Measurements from ENCODE around the gene ULK1.

The ULK1 gene

DNA sequence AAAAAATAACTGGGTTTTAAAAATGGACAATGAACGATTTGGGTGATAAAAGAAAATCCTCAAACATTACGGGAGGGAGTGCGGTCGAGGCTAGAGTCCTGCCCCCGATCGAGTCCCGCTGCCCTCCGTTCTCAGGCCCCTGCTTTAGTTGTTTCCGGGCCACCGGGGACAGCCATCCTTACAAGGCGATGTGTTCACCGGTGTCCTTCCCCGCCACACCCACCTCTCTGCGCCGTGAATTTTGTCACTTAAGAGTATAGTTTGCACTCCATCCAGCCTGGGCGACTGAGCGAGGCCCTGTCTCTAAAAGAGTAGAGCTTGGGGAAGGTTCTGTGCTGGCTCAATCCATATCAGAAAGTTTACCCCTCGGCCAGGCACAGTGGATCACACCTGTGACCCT, 2.9 kb downstream of the ULK1 start:
- H3K36me3 ChIP-seq (replicated peaks): peaks cover 2% of the 10 kb centered on the region
- TF ChIP-seq, protein P1, sequence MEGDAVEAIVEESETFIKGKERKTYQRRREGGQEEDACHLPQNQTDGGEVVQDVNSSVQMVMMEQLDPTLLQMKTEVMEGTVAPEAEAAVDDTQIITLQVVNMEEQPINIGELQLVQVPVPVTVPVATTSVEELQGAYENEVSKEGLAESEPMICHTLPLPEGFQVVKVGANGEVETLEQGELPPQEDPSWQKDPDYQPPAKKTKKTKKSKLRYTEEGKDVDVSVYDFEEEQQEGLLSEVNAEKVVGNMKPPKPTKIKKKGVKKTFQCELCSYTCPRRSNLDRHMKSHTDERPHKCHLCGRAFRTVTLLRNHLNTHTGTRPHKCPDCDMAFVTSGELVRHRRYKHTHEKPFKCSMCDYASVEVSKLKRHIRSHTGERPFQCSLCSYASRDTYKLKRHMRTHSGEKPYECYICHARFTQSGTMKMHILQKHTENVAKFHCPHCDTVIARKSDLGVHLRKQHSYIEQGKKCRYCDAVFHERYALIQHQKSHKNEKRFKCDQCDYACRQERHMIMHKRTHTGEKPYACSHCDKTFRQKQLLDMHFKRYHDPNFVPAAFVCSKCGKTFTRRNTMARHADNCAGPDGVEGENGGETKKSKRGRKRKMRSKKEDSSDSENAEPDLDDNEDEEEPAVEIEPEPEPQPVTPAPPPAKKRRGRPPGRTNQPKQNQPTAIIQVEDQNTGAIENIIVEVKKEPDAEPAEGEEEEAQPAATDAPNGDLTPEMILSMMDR (IDR thresholded peaks at IDR 0.05; ENCODE audit: low read depth, low read length, missing control alignments): no peak
- in situ Hi-C loops (cut with HindIII; ENCODE audit: low pct_ligation_motif_present, low sequenced_read_pairs): no loop called here
- no peak overlapping the region for H3K27ac ChIP-seq
- no peak for DNase-seq
- no peak overlapping the region for H3K4me3 ChIP-seq (ENCODE audit: low read depth, low read length)
- no peaks in the 10 kb centered on the region for H3K27me3 ChIP-seq (replicated peaks)

DNA sequence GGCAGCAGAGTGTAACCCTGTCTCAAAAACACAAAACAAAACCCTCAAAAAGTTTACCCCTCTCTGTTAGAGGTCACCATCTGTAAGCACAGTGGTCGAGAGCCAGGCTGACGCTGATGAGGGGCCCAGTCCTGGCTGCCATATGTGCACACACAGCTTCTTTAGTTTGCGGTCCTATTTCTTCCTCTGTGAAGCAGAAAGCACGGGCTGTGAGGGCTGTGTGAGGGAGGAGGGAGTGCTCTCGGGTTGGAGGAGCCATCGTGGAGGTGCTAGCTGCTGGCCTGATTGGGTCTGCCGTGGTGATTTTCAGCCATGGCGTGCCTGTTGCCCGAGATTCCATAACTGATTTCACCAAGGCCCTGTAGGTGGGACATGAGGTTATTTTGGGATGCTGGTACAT, 3.5 kb downstream of the ULK1 start:
- H3K36me3 ChIP-seq (replicated peaks): peaks cover 2% of the 10 kb centered on the region
- TF ChIP-seq, protein P1 (IDR thresholded peaks at IDR 0.05; ENCODE audit: low read depth, low read length, missing control alignments): no peak
- H3K4me3 ChIP-seq (ENCODE audit: low read depth, low read length): no peak overlapping the region
- no peak overlapping the region for H3K27ac ChIP-seq
- in situ Hi-C loops (cut with HindIII; ENCODE audit: low pct_ligation_motif_present, low sequenced_read_pairs): no loop called here
- no peak for DNase-seq
- no peaks in the 10 kb centered on the region for H3K27me3 ChIP-seq (replicated peaks)

DNA sequence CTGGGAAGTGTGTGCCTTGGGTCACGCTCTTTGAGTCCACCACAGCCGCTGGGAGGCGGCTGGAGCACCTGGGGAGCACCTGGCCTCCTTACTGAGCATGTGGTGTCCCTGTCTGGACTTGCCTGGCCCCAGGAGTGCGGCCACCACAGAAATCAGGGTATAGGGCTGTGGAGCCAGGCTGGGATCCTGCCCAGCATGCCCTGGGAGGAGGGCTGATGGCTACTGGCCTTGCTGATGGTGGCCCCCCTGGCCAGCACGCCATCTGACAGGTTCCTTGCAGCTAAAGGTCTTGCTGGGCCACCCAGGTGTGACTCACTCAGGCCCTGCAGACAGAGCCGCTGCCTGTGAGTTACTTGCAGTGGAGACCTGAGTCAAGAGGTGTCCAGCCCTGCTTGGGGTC, 6.0 kb downstream of the ULK1 start:
- TF ChIP-seq, protein P1 (IDR thresholded peaks at IDR 0.05; ENCODE audit: low read depth, low read length, missing control alignments): no peak
- DNase-seq: no peak
- H3K36me3 ChIP-seq (replicated peaks): peaks cover 2% of the 10 kb centered on the region
- no peaks in the 10 kb centered on the region for H3K27me3 ChIP-seq (replicated peaks)
- H3K4me3 ChIP-seq (ENCODE audit: low read depth, low read length): no peak overlapping the region
- H3K27ac ChIP-seq: no peak overlapping the region
- in situ Hi-C loops (cut with HindIII; ENCODE audit: low pct_ligation_motif_present, low sequenced_read_pairs): no loop called here

DNA sequence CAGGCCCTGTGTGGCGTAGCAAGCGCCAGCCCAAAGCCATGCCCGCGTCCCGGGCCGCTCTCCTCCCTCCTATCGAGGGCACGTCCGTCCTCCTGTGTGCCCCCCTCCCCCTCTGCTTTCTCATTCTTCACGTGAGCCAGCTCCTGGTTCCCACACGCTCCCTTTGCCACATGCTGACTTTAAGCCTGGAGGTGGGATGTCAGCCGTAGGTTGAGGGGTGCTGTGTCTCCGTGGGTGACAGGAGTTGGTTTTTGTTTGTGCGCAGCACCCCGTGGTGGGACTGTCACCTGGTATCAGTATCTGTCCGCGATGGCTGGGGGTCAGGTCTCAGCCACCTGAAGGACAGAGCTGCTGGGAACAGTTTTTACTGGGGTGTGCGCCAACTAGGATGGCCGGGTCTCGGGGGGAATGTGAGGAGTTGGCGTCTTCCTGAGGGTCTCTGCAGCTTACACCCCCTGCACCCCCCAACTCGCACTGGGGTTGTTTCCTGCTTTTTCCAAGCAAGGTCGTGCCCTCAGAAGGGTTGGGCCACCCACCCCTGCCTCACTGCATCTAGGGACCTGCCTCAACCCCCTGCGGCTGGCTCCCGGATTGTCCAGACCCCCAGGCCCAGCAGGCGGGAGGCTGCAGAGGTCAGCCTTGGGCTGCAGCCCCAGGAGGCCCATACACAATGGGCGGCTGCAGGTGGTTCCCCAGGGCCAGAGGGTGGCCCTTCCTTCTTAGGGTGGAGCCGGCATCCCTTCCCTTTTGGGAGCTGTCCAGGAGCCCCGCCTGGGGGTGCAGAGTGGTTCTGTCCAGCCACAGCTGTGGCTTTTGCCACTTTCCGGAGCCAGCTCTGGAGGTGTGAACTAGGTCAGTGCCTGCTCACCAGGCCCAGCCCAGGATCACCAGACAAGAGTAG, 7.3 kb downstream of the ULK1 start:
- no peak overlapping the region for H3K27ac ChIP-seq
- DNase-seq: no peak

DNA sequence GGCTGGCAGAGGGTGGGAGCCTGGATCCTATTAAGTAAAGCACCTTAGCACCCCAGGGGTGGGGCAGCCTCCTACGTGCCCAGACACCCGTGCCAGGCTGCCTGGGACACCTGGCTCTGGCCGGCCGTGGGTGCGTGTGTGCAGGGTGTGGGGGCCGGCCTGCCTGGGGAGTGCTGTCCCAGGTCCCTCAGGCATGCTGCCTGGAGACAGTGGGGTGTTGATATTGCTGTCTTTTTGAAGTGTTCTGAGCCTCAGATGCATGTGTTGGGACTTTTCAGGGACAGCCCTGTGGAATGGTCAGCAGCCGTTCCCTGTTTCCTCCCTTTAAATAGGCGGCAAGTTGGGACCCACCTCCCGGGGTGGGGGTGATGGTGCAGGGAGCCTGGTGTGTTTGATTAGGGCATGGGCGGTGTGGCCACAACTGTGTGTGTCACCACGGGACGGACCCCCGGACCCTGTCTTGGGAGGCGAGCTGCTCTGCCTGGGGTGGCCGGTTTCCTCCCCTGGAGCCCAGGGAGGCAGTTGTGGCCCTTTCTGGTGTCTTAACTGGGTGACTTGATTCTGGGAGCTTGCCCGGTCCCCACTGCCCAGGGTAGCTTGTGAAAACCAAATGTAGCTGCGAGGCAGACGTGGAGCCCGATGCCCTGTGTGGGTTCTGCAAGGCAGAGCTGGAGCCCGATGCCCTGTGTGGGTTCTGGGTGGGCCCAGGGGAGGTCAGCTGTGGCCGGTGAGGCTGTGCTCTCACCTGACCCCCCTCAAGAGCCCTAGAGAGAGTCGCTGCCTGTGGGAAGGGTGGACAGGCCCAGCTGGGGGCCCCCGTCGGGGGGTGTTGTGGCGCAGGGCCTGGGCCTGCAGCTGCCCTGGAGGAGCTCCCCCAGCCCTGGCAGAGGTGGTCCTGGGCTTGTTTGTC, 8.2 kb downstream of the ULK1 start:
- TF ChIP-seq, protein P1 (IDR thresholded peaks at IDR 0.05; ENCODE audit: low read depth, low read length, missing control alignments): no peak
- H3K4me3 ChIP-seq (ENCODE audit: low read depth, low read length): no peak overlapping the region
- no peak overlapping the region for H3K27ac ChIP-seq
- H3K27me3 ChIP-seq (replicated peaks): no peaks in the 10 kb centered on the region
- in situ Hi-C loops (cut with HindIII; ENCODE audit: low pct_ligation_motif_present, low sequenced_read_pairs): no loop called here
- no peak for DNase-seq
- peaks cover 5% of the 10 kb centered on the region for H3K36me3 ChIP-seq (replicated peaks)

More for the DNA sequence above, 7.3 kb downstream of the ULK1 start:
- Histone ChIP-seq H3K27me3 (replicated peaks) (no peaks in the 10 kb centered on the region), H3K4me3 (ENCODE audit: low read depth, low read length) (no peak overlapping the region), H3K36me3 (replicated peaks) (peaks cover 2% of the 10 kb centered on the region)
- TF ChIP-seq, protein P1 (IDR thresholded peaks at IDR 0.05; ENCODE audit: low read depth, low read length, missing control alignments): no peak
- in situ Hi-C loops (cut with HindIII; ENCODE audit: low pct_ligation_motif_present, low sequenced_read_pairs): no loop called here
